ENCODE data around the gene STX5.
"Not testable (repeated sequence)": the region's sequence is repeated elsewhere in the genome, so short reads cannot be mapped to it uniquely, and the experiment has no call there.

STX5 gene

DNA sequence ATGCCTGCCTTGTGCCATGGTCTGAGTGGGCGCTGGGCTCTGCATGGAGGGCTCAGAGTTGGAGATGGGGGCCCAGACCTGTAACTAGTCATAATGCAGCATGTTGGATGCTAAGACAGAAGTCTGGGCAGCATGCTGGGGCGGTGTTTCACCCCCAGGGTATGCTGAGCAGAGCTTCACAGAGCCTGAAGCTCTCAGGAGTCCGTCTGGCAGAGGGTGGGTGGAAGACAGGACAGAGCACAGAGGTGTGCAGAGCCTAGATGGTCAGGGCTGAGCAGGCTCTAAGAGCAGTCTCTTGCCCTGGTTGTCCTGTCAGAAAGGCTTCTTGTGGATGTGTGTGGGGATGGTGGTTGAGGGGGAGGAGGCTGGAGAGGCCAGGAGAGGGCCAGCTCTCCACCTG lies 53.4 kb downstream of the STX5 start:
- no peak for DNase-seq

- no peak for DNase-seq
Measured at GRCh38 chr11:62777389-62777788, 54.5 kb downstream of the STX5 start.

GRCh38 chr11:62775646-62776045 lies 56.2 kb downstream of the STX5 start:
- DNase-seq = no peak

GRCh38 chr11:62774407-62774806 lies 57.4 kb downstream of the STX5 start:
- DNase-seq = no peak

- peak; percentile 91 to 92 for DNase-seq
Measured at GRCh38 chr11:62771144-62772021, 60.5 kb downstream of the STX5 start, which contains the start of gene TAF6L. TAF6L (plus strand) TSS chr11:62771396; CDS start chr11:62775784, 4,388 bp downstream.

DNA sequence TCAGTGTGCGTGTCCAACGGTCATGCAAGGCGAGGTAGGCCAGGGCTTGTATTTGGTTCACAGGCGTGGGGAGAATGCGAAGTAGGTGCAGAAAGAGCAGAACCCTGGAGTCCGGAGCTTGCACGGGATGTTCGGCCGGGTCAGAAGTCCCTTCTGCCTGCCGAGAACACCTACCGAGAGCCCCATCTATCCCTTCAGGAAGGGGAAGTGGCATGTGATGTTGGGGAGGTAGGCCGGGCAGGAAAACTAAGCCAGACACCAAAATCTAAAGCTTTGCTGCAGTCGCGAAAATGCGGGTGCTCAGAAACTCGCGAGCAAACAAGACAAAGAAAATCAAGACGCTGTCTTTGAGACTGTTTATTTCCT lies 61.1 kb downstream of the STX5 start:
- no peak for DNase-seq

- not testable (repeated sequence) for DNase-seq
Measured at GRCh38 chr11:62760867-62761227, 71.0 kb downstream of the STX5 start.

GRCh38 chr11:62757846-62758788 lies 73.7 kb downstream of the STX5 start:
- DNase-seq = no peak

Measured in CD4-positive, alpha-beta T cell treated with Interleukin-1 beta for 1 hour (primary cell).